RWPE1 (cell line): ENCODE results near the gene PHC2.

Experiments used
- CTCF ChIA-PET: fragments of 350-600 bp; sonication (Branson Sonifier 250); formaldehyde crosslinking; extraction: SDS; loops from one replicate; lab custom pipeline; 2021; lab: Yijun Ruan, JAX
- POLR2A ChIA-PET: fragments of 400-600 bp; formaldehyde crosslinking; extraction: SDS; loops from one replicate; lab custom pipeline; 2020; ENCODE audit warnings: antibody characterized with exemption; ENCODE audit not compliant: low non-redundant PET; lab: Yijun Ruan, JAX
- DNase-seq: peaks from one replicate; pipeline ENCODE4 v3.0.0; 2012; ENCODE audit warnings: low spot score
- H3K27ac ChIP-seq: fragments of 450-650 bp; 2 replicates; pipeline ENCODE4 v1.5.1; 2017
- CTCF ChIP-seq: fragments of 450-650 bp; conservative IDR thresholded peaks from 2 replicates; pipeline ENCODE4 v1.5.1; 2017; ENCODE audit warnings: low read depth, mild to moderate bottlenecking

The PHC2 gene

GRCh38 chr1:33391343-33392078 lies 39.4 kb downstream of the PHC2 start:
- DNase-seq, result no peak
- CTCF ChIA-PET, result no interaction called here
- no peak overlapping the region for H3K27ac ChIP-seq
- POLR2A ChIA-PET, result no interaction called here
- no peak for TF ChIP-seq CTCF

DNA sequence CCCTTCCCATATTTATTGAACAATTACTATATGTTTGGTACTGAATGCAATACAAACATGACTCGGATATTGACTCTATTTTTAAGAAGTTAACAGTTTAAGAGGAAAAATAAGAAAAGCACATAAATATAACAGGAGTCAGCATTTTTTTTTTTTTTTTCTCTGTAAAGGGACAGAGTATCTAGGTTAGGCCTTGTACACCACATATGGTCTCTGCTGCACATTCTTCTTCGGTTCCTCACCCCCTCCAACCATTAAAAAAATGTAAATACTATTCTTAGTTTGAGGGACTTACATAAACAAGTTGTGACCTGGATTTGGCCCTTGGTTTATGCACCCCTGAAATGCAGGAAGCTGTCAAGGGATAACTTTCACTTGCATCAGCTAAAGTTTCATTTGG lies 40.4 kb downstream of the PHC2 start:
- no peak for TF ChIP-seq CTCF
- DNase-seq, result no peak
- ChIA-PET POLR2A (no interaction called here), CTCF (interaction anchor here (1.1 kb wide), 1 partner anchor 8 kb away, joined by 3 read pairs; no protein-coding TSS in a partner anchor)
- H3K27ac ChIP-seq, result no peak overlapping the region

DNA sequence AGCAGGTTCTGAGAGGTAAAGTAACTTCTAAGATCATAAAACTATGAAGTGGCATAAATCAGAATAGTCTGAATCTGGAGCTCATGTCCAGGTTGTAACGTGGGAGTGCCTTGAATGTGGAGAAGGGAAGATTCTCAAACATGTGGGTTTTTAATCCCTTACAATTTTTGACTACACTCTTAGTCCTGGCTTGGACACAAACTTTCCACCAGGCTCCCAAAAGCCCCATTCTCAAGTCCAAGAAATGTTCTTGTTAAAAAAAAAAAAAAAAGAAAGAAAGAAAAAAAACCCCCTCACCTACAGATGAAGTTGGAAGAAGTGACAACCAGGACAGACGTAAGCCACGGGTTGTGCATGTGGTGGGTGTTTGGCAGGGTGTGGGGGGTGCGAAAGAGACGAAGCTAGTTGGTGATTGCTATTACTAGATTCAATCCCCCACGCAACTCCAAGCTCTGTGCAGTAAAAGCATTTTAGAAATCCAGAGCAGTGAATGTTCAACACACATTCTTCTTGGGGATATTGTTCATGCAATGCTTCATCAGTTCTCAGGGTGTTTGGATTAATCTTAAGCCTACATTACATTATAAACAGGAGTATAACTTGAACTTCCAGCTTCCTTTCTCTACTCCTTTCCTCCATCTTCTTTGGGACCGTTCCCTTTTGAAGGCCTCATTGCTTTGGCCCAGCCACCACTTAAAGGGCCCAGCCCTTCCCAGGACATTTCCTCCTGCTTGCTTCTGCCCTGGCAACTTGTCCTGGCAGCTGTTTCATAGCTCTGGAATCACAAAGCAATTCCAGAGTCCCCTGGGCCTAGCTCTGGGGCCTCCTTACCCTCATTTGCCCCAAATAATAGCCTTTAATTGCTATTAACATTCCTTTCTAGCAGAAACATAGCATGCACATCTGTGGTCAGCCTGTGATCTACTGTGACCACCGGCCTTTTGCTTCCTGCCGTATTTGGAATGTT lies 41.8 kb downstream of the PHC2 start:
- POLR2A ChIA-PET, result no interaction called here
- TF ChIP-seq CTCF, result no peak
- H3K27ac ChIP-seq, result no peak overlapping the region
- CTCF ChIA-PET, result interaction anchor here (0.7 to 1.1 kb wide), 2 partner anchors 10 to 67 kb away, joined by 3 read pairs; no protein-coding TSS in a partner anchor
- no peak for DNase-seq

GRCh38 chr1:33387625-33388024 lies 43.3 kb downstream of the PHC2 start:
- DNase-seq, result peak; percentile 54
- no peak for TF ChIP-seq CTCF
- ChIA-PET POLR2A (no interaction called here), CTCF (no interaction called here)
- no peak overlapping the region for H3K27ac ChIP-seq

GRCh38 chr1:33385251-33385650 lies 45.6 kb downstream of the PHC2 start:
- DNase-seq, result no peak
- POLR2A ChIA-PET, result no interaction called here
- CTCF ChIA-PET, result no interaction called here
- H3K27ac ChIP-seq, result no peak overlapping the region
- no peak for TF ChIP-seq CTCF

DNA sequence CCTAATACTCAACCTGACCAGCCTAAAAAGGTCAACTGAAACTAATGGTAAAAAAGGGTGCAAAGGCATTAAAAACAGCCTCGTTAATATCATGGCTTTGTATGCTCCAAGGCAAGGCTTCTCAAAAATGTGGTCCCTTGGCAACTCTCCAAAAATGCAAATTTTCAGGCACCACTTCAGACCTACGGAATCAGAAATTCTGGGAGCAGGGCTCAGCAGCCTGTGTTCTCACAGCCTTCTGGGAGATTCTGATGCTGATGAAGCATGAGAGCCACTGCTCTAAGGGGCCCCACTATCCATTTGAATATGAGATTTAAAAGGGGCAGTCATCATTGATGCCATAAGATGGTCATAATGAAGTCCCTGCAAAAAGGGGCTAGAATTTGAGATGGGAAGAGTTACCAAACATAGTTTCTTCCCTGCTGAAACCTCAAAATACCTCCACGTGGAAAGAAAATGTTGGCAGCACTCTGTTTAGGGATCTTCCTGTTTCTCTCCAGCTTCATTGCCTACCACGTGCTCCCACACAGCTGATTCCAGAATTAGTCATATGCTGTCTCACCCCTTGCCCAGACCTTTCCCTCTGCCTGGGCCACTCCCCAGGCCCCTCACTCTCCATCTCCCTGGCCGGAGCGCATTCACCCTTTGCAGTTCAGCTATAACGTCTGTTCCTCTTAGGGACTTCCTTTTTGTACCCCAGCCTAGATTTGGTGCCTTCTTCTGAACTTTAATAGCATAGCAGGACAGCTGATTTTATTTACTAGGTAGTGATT lies 46.7 kb downstream of the PHC2 start:
- CTCF ChIA-PET, result interaction anchor here (0.6 kb wide), 1 partner anchor 20 kb away, joined by 3 read pairs; no protein-coding TSS in a partner anchor
- no peak overlapping the region for H3K27ac ChIP-seq
- POLR2A ChIA-PET, result no interaction called here
- TF ChIP-seq CTCF, result no peak
- DNase-seq, result peak; percentile 43
